Naive thymus-derived CD4-positive, alpha-beta T cell (primary cell): ENCODE data around the gene SDCCAG8. TPM values are rescaled to one million over a fixed set of nuclear protein-coding genes. Genes with fewer than 3 reads are reported as not detected.

Source experiments
- ATAC-seq: fragments of 150-1000 bp; cut with Tn5 transposase; 2 replicates; pipeline ENCODE4 v1.10.0; 2021; ENCODE audit warnings: mild to moderate bottlenecking, moderate library complexity
- CTCF ChIA-PET: fragments of 350-600 bp; sonication (Branson Sonifier 250); formaldehyde crosslinking; loops from one replicate; lab custom pipeline; 2021; ENCODE audit warnings: antibody characterized with exemption; lab: Charles Lee
- POLR2A ChIA-PET: fragments of 350-600 bp; sonication (Branson Sonifier 250); formaldehyde crosslinking; loops from one replicate; lab custom pipeline; 2021; ENCODE audit warnings: antibody characterized with exemption, inconsistent platforms; lab: Charles Lee
- DNase-seq, 9 donors: peaks; one replicate each; pipeline versions ENCODE4 v3.0.0 to v3.0.0-alpha.2; 2020 to 2022; ENCODE audit warnings: mixed read lengths in 1 of 9
- H3K27ac ChIP-seq: one replicate; pipeline ENCODE4 v1.7.0; 2013; ENCODE audit warnings: mild to moderate bottlenecking, low read depth, low read length, moderate library complexity
- H3K27me3 ChIP-seq, 2 donors: one replicate each; pipeline ENCODE4 v1.7.0; 2013; ENCODE audit warnings: low read length in 2 of 2, mild to moderate bottlenecking in 2 of 2, moderate library complexity in 2 of 2; ENCODE audit not compliant: control insufficient read depth in 2 of 2, insufficient read depth in 2 of 2
- H3K36me3 ChIP-seq, 3 experiments: 1 replicate in 2 of 3; 2 replicates in 1 of 3; pipeline ENCODE4 v1.7.0; 2013; ENCODE audit warnings: low read length in 3 of 3, mild to moderate bottlenecking in 3 of 3, moderate library complexity in 1 of 3; ENCODE audit not compliant: insufficient read depth in 3 of 3, control insufficient read depth in 2 of 3
- H3K4me1 ChIP-seq, 2 donors: one replicate each; pipeline ENCODE4 v1.7.0; 2013; ENCODE audit warnings: low read length in 2 of 2, mild to moderate bottlenecking in 2 of 2, moderate library complexity in 1 of 2; ENCODE audit not compliant: control insufficient read depth in 2 of 2, insufficient read depth in 2 of 2
- H3K4me3 ChIP-seq: 2 replicates; pipeline ENCODE4 v1.7.0; 2013; ENCODE audit warnings: mild to moderate bottlenecking, low read length
- H3K9me3 ChIP-seq, 3 experiments: 1 replicate in 2 of 3; 2 replicates in 1 of 3; pipeline ENCODE4 v1.7.0; 2013; ENCODE audit warnings: low read length in 3 of 3; ENCODE audit not compliant: control insufficient read depth in 2 of 3
- H3K27ac Mint-ChIP-seq, 9 donors: one replicate each; pipeline ENCODE4 v1.8.0; 2020 to 2022; ENCODE audit warnings: mixed read lengths in 9 of 9, mild to moderate bottlenecking in 8 of 9, moderate library complexity in 5 of 9, inconsistent platforms in 2 of 9
- H3K27me3 Mint-ChIP-seq, 5 donors: one replicate each; pipeline ENCODE4 v1.8.0; 2021 to 2022; ENCODE audit warnings: mixed read lengths in 5 of 5, mild to moderate bottlenecking in 1 of 5
- H3K36me3 Mint-ChIP-seq, 5 donors: one replicate each; pipeline ENCODE4 v1.8.0; 2020 to 2022; ENCODE audit warnings: mixed read lengths in 5 of 5, mild to moderate bottlenecking in 3 of 5, inconsistent platforms in 1 of 5
- H3K4me1 Mint-ChIP-seq, 7 donors: one replicate each; pipeline ENCODE4 v1.8.0; 2020 to 2022; ENCODE audit warnings: mixed read lengths in 7 of 7, mild to moderate bottlenecking in 3 of 7, inconsistent platforms in 1 of 7
- H3K4me3 Mint-ChIP-seq, 10 donors: one replicate each; pipeline ENCODE4 v1.8.0; 2020 to 2022; ENCODE audit warnings: mild to moderate bottlenecking in 10 of 10, mixed read lengths in 10 of 10, moderate library complexity in 6 of 10, inconsistent platforms in 2 of 10
- H3K9me3 Mint-ChIP-seq, 11 donors: one replicate each; pipeline ENCODE4 v1.8.0; 2020 to 2022; ENCODE audit warnings: mixed read lengths in 11 of 11, mild to moderate bottlenecking in 4 of 11, inconsistent platforms in 1 of 11, moderate library complexity in 1 of 11
- intact Hi-C, 2 donors: fragments of 100-400 bp; cut with micrococcal nuclease; formaldehyde crosslinking; loops; one replicate each; pipeline ENCODE4 v1.15.1; 2023
- polyA plus RNA-seq, 2 donors: library from polyadenylated mRNA; unstranded; fragments of 300-500 nt; fragmentation: Illumina TruSeq; gene quantifications; one replicate each; pipeline ENCODE4 v1.2.3, GENCODE V29; 2021
- total RNA-seq, 6 experiments: library from RNA in 5 of 6; stranded (reverse) in 5 of 6; gene quantifications; 1 replicate in 5 of 6; 2 replicates in 1 of 6; pipeline ENCODE4 v1.2.3 and lab custom pipeline; 2021 to 2026

Gene SDCCAG8
- total and polyA plus RNA-seq, 7 experiments from 2014 or later = 26.0 to 45.2 (median 39.1) TPM

DNA sequence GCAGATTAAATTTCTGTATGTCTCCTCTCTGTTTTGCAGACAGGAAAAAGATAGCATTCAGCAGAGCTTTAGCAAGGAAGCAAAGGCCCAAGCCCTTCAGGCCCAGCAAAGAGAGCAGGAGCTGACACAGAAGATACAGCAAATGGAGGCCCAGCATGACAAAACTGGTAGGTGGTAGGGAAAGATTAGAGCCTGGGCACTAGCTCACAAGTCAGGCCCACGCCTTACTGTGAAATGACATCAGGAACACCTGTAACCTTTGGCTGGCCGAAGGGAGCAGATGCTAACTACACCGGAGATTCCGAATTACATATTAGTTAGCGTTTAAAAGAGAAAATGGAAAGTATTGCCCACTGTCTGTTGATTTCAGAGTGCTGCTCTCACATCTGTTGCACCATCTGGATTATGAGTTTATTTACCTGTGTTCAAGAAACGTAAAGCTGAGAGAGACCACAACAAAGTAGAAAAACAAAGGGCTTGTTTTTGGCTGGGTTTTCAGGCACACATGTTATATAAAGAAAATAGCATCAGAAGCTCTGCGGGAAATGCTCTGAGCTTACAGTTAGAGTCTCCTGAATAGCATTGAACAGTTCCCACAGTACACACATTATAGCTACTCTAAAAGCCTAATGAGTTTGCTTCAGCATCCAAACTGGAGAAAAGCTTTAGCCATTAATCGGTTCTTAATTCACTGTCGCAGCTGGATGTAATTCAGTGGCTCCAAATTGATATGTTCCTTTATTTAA is 160.0 kb downstream of the SDCCAG8 start:
- H3K9me3 ChIP-seq = no peaks in the 10 kb centered on the region
- ChIA-PET CTCF (no interaction called here), POLR2A (no interaction called here)
- Mint-ChIP-seq H3K4me1 (peaks cover 3 to 56% (median 17%) of the 10 kb centered on the region in 7 donors), H3K4me3 (peak overlapping the region in 2 of 10 donors; percentile 12 to 79), H3K27ac (peak overlapping the region in 4 of 9 donors; percentile 30 to 75 (median 40)), H3K9me3 (no peaks in the 10 kb centered on the region), H3K36me3 (peaks cover 6 to 45% (median 21%) of the 10 kb centered on the region in 5 donors), H3K27me3 (no peaks in the 10 kb centered on the region)
- H3K27me3 ChIP-seq = no peaks in the 10 kb centered on the region
- DNase-seq = no peak
- no peak overlapping the region for H3K27ac ChIP-seq
- H3K4me3 ChIP-seq = no peak overlapping the region
- no peak for ATAC-seq
- H3K36me3 ChIP-seq = peaks cover 0 to 6% (median 0%) of the 10 kb centered on the region in 3 experiments
- intact Hi-C loops = loop anchor here in 1 of 2 donors (5.0 kb wide), 2 partner anchors 436 to 856 kb away; partner anchors contain the start of gene AKT3
- H3K4me1 ChIP-seq = peaks cover 0 to under 1% of the 10 kb centered on the region in 2 donors

DNA sequence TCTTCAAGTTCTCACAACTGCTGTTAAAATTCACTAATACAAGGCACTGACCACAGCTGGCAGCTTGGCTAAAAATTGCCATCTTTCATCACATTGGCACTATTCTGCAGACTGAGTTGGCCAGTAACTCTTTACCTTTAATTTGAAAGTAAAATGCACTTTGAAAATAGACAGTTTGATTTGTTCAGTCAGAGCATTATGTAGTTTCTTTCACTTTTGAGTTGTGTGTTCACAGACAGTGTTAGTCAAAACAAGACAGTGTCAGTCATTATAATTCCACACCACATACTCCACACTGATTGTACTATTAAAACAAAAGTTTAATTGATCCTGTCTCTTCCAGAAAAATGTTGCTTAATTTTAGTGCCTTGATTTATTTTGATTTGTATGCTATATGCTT is 160.7 kb downstream of the SDCCAG8 start:
- H3K27me3 Mint-ChIP-seq = no peaks in the 10 kb centered on the region
- H3K36me3 Mint-ChIP-seq = peaks cover 6 to 42% (median 21%) of the 10 kb centered on the region in 5 donors

DNA sequence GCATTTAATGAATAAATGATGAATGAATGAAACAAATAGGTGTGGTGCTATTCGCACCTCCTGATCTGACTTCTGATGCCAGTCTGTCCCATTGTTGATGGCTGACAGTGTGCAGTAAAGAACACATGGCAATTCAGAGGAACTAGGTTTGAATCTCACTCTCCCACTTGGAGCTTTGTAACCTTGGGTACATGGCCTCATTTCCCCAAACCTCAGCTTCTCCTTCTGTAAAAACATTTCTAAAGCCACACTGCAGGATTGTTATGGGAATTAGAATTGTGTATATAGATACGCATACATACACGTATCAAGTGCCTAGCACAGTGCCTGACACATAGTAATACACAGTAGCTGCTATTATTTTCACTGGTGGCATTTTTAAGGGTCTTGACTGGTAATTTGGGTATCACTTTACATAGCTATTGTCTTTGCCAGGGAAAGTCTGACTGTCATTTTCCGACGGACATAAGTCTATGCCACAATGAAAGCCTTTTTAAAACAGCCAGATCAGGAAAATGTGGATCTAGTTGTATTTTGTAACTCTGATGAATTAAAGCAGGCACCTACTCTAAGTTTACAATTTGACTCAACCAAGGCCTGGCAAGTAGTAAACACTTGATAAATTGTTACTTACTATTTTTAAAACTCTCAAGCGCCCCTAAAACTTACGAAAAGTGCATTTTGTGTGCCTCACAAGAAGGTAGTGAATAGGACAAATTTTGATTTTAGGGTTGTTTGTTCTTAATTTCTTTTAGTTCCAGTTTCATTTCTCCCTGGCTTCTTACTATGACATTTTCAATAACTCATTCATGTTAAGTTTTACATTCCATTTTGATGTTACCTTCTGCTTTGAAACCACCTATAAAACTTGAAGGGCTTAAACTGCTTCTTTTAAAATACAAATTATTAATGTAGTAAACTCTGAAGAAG is 164.4 kb downstream of the SDCCAG8 start:
- H3K27ac Mint-ChIP-seq = peak overlapping the region in 2 of 9 donors; percentile 6 to 70
- no peaks in the 10 kb centered on the region for H3K9me3 Mint-ChIP-seq
- intact Hi-C loops = loop anchor here (1.0 to 5.0 kb wide), 6 partner anchors 165 to 1032 kb away; partner anchors contain the start of genes ADSS2 (in 1 of the 2) and CEP170 (in 1 of the 2)
- peaks cover 14 to 56% (median 26%) of the 10 kb centered on the region in 7 donors for H3K4me1 Mint-ChIP-seq
- ChIA-PET POLR2A (no interaction called here), CTCF (no interaction called here)
- Histone ChIP-seq H3K27me3 (no peaks in the 10 kb centered on the region), H3K36me3 (peaks cover 0 to 6% (median 0%) of the 10 kb centered on the region in 3 experiments), H3K27ac (no peak overlapping the region), H3K9me3 (no peaks in the 10 kb centered on the region), H3K4me1 (peaks cover 9% of the 10 kb centered on the region in 2 donors), H3K4me3 (no peak overlapping the region)
- no peaks in the 10 kb centered on the region for H3K27me3 Mint-ChIP-seq
- ATAC-seq = no peak
- H3K36me3 Mint-ChIP-seq = peaks cover 6 to 39% (median 21%) of the 10 kb centered on the region in 5 donors
- DNase-seq = no peak
- peak overlapping the region in 1 of 10 donors; percentile 21 for H3K4me3 Mint-ChIP-seq

More for the DNA sequence above, 160.7 kb downstream of the SDCCAG8 start:
- no peaks in the 10 kb centered on the region for H3K27me3 ChIP-seq
- H3K9me3 Mint-ChIP-seq = no peaks in the 10 kb centered on the region
- DNase-seq (no peak), ATAC-seq (no peak)
- H3K4me3 ChIP-seq = no peak overlapping the region
- H3K4me1 ChIP-seq = peaks cover 5 to 7% of the 10 kb centered on the region in 2 donors
- ChIA-PET POLR2A (no interaction called here), CTCF (no interaction called here)
- H3K4me1 Mint-ChIP-seq = peaks cover 8 to 61% (median 24%) of the 10 kb centered on the region in 7 donors
- H3K27ac ChIP-seq = no peak overlapping the region
- H3K27ac Mint-ChIP-seq = peak overlapping the region in 1 of 9 donors; percentile 75
- intact Hi-C loops = loop anchor here in 1 of 2 donors (5.0 kb wide), 2 partner anchors 436 to 856 kb away; partner anchors contain the start of gene AKT3
- H3K36me3 ChIP-seq = peaks cover 0 to 6% (median 0%) of the 10 kb centered on the region in 3 experiments
- H3K4me3 Mint-ChIP-seq = peak overlapping the region in 1 of 10 donors; percentile 79
- no peaks in the 10 kb centered on the region for H3K9me3 ChIP-seq

DNA sequence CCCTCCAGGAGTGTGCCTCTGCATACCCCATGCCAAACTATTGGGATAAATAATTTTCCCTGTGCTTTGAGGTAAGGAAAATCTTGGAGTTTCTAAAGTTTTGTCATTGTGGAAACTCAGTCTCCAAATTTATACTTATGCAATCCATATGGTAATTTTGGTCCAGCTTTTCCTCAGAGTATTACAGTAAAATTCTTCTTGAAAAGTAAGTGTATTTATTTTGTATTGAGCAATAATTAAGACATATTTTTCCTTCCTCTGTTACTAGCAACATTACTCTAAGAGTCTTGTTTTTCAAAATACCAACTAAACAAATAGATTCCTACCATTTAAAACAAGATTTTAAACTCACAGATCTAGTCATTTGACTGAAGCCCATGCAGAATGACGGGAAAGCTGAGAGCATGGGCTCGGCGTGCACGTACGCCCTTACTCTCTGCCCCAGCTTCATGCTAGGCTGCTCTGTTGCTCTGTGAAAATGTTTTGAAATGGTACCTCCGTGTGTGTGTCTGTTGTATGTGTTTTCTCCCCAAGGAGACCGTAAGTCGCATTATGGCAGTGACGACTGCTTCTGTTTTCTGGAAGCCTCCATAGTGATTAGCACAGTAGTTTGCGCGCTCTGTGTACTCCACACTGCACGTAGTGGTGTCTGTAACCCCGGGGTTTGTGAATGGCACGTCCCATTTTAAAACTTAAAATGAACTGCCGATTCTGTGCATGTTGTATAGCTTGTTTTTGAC is 165.3 kb downstream of the SDCCAG8 start:
- ChIA-PET CTCF (no interaction called here), POLR2A (interaction anchor here (1.2 kb wide), 1 partner anchor 25 kb away, joined by 3 read pairs; no protein-coding TSS in a partner anchor)
- Histone ChIP-seq H3K4me3 (peak overlapping the region; percentile 6), H3K36me3 (no peaks in the 10 kb centered on the region), H3K9me3 (no peaks in the 10 kb centered on the region), H3K4me1 (peaks cover 9% of the 10 kb centered on the region in 2 donors), H3K27me3 (no peaks in the 10 kb centered on the region), H3K27ac (no peak overlapping the region)
- no peaks in the 10 kb centered on the region for H3K9me3 Mint-ChIP-seq
- peaks cover 6 to 37% (median 24%) of the 10 kb centered on the region in 5 donors for H3K36me3 Mint-ChIP-seq
- intact Hi-C loops = loop anchor here (1.0 to 5.0 kb wide), 6 partner anchors 166 to 1031 kb away; partner anchors contain the start of genes ADSS2 (in 1 of the 2) and CEP170 (in 1 of the 2)
- H3K27me3 Mint-ChIP-seq = no peaks in the 10 kb centered on the region
- peak in 1 of 9 donors; percentile 2 for DNase-seq
- peaks cover 12 to 49% (median 22%) of the 10 kb centered on the region in 7 donors for H3K4me1 Mint-ChIP-seq
- peak overlapping the region in 9 of 10 donors; percentile 22 to 80 (median 62) for H3K4me3 Mint-ChIP-seq
- peak overlapping the region in 6 of 9 donors; percentile 1 to 81 (median 24) for H3K27ac Mint-ChIP-seq
- ATAC-seq = no peak

DNA sequence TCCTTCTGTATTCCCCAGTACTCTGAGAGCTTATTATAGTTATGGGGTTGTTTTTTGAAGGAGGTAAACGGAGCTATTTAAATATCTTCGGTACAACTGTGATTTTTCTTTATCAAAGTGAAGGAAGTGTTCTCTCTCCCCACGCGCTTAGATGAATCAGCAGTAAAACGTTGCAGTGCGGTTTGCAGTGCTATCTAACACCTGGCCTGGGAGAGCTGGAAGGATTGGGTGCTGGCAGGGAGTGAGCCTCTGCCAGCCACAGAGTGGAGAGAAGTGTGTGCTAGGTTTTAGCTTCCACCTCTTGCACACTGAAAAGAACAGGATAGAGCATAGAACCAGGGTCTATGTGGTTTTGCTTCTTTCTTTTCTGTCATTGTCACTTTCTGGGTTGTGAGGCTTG is 165.9 kb downstream of the SDCCAG8 start:
- POLR2A ChIA-PET = interaction anchor here (1.2 kb wide), 1 partner anchor 24 kb away, joined by 3 read pairs; no protein-coding TSS in a partner anchor

More for the DNA sequence above, 165.9 kb downstream of the SDCCAG8 start:
- peak overlapping the region in 5 of 9 donors; percentile 1 to 81 (median 17) for H3K27ac Mint-ChIP-seq
- CTCF ChIA-PET = interaction anchor here (0.6 kb wide), 1 partner anchor 26 kb away, joined by 3 read pairs; no protein-coding TSS in a partner anchor
- H3K27me3 ChIP-seq = no peaks in the 10 kb centered on the region
- no peaks in the 10 kb centered on the region for H3K9me3 ChIP-seq
- ATAC-seq = peak; percentile 87
- DNase-seq = peak in 8 of 9 donors; percentile 13 to 58 (median 39)
- H3K36me3 ChIP-seq = peaks cover 0 to 3% (median 2%) of the 10 kb centered on the region in 3 experiments
- intact Hi-C loops = loop anchor here (2.0 to 5.0 kb wide), 5 partner anchors 175 to 1031 kb away; partner anchors contain the start of gene ADSS2 (in 1 of the 2)
- no peaks in the 10 kb centered on the region for H3K27me3 Mint-ChIP-seq
- peak overlapping the region; percentile 5 to 80 (median 62) for H3K4me3 Mint-ChIP-seq
- H3K4me1 ChIP-seq = peaks cover 9% of the 10 kb centered on the region in 2 donors
- no peaks in the 10 kb centered on the region for H3K9me3 Mint-ChIP-seq
- peak overlapping the region; percentile 6 for H3K4me3 ChIP-seq
- peaks cover 6 to 44% (median 29%) of the 10 kb centered on the region in 5 donors for H3K36me3 Mint-ChIP-seq
- peaks cover 12 to 42% (median 22%) of the 10 kb centered on the region in 7 donors for H3K4me1 Mint-ChIP-seq
- no peak overlapping the region for H3K27ac ChIP-seq
